ENCODE results near the gene SSTR3. TPM values are rescaled to one million over a fixed set of nuclear protein-coding genes. Genes with fewer than 3 reads are reported as not detected.

Gene SSTR3
- total and polyA plus RNA-seq, 10 of the 15 experiments (the other 5 are each of a cell fraction or from before 2014, with no cell fraction given), result 0.03 to 4.5 (median 2.4) TPM

GRCh38 chr22:37199103-37199759, 13.0 kb downstream of the SSTR3 start (continued):
- TF ChIP-seq RUNX3 (IDR thresholded peaks at IDR 0.05; ENCODE audit: low read length) (peak; percentile 10; the same call in 1 of the 2 replicates), ZNF592 (IDR thresholded peaks at IDR 0.05) (peak; percentile 65; the same call in 1 of the 2 replicates), NFYA (IDR thresholded peaks at IDR 0.05; ENCODE audit: borderline replicate concordance, low read depth, low read length) (no peak), CREM (IDR thresholded peaks at IDR 0.05; ENCODE audit: low read depth) (peak; percentile 16; the same call in 1 of the 2 replicates), SMC3 (IDR thresholded peaks at IDR 0.05; ENCODE audit: borderline replicate concordance, low read length) (peak; percentile 71), BCL11A (IDR thresholded peaks at IDR 0.05; ENCODE audit: low read depth, low read length) (no peak), CBFB (IDR thresholded peaks at IDR 0.05; ENCODE audit: low read depth) (0 out of 2 replicates have a peak, but pooled peaks have one; percentile 30), TBL1XR1 (IDR thresholded peaks at IDR 0.05; ENCODE audit: low read depth, low read length) (no peak; the same call in none of the 2 replicates), JUNB (IDR thresholded peaks at IDR 0.05) (no peak), IRF5 (IDR thresholded peaks at IDR 0.05; ENCODE audit: borderline replicate concordance) (no peak), PRDM15 (CRISPR knock-in tag; IDR thresholded peaks at IDR 0.05) (no peak), FOXM1 (IDR thresholded peaks at IDR 0.05; ENCODE audit: low read depth, low read length) (no peak), E2F4 (IDR thresholded peaks at IDR 0.05; ENCODE audit: low read depth, low read length) (no peak), KDM1A (IDR thresholded peaks at IDR 0.05; ENCODE audit: borderline replicate concordance) (no peak), HDAC2 (IDR thresholded peaks at IDR 0.05) (no peak), ATF7 (IDR thresholded peaks at IDR 0.05; ENCODE audit: low read depth) (no peak), POLR2A (IDR thresholded peaks at IDR 0.05; ENCODE audit: low read depth, low read length) (peak; percentile 95), FOS (IDR thresholded peaks at IDR 0.05; ENCODE audit: borderline replicate concordance, extremely low read depth, insufficient read length) (no peak), ZNF24 (IDR thresholded peaks at IDR 0.05) (no peak), KAT2A (conservative IDR thresholded peaks at IDR 0.05; ENCODE audit: control insufficient read depth, low read depth, low read length) (no peak)

Measured in GM12878 (cell line).